ENCODE results near the gene ZNF41.

DNA sequence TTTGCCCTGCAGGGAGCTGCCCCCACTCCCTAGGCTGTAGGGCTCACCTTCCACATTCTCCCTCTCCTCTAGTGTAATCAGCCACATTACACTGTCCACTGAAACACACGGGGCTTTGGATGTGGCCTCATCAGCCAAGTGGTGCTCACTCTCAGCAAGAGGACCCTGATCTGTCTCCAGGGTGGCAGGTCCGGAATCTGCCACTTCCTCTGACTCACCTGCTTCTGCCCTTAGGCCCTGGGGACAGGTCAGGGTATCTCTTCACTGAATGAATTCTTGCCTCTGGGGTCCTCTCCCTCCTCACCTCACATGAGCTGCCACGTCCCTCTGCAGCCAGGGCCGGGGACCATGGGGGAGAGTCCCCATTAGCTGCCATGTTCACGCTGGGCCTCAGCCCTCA is 15.9 kb downstream of the ZNF41 start:
- no peak for TF ChIP-seq CTCF (IDR thresholded peaks at IDR 0.05)
- TF ChIP-seq POLR2A (IDR thresholded peaks at IDR 0.05) = no peak
